HEK293 (cell line): Measurements from ENCODE around the gene POSTN.

Source experiments
- FEZF1 ChIP-seq: fragments of 450-650 bp; formaldehyde crosslinking; IDR thresholded peaks from 2 replicates; pipeline ENCODE4 v1.5.1; 2016; ENCODE audit warnings: missing biosample characterization, missing genetic modification characterization
- TF ChIP-seq, protein P1 (sequence below): fragments of 450-650 bp; formaldehyde crosslinking; IDR thresholded peaks from 2 replicates; pipeline ENCODE4 v1.5.1; 2016; ENCODE audit warnings: missing biosample characterization, missing genetic modification characterization

DNA sequence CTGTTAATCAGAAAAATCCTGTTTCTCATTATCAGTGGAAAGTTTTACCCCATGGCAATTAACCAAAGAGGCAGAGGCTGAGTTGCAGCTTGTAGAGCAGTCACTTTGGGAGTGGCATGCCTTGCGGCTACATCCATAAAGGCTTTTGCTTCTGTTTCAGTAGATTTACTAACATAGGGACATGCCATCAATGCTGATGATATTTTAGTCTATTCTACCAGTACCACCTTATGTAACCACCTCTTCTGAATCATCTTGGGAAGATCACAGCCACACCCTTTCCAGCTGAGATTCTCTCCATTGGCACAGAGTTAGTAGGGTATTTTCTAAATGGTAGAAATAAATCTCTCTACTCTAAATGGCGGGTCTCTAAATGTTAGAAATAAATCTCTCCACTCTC is 37.5 kb downstream of the POSTN start:
- TF ChIP-seq, protein P1, sequence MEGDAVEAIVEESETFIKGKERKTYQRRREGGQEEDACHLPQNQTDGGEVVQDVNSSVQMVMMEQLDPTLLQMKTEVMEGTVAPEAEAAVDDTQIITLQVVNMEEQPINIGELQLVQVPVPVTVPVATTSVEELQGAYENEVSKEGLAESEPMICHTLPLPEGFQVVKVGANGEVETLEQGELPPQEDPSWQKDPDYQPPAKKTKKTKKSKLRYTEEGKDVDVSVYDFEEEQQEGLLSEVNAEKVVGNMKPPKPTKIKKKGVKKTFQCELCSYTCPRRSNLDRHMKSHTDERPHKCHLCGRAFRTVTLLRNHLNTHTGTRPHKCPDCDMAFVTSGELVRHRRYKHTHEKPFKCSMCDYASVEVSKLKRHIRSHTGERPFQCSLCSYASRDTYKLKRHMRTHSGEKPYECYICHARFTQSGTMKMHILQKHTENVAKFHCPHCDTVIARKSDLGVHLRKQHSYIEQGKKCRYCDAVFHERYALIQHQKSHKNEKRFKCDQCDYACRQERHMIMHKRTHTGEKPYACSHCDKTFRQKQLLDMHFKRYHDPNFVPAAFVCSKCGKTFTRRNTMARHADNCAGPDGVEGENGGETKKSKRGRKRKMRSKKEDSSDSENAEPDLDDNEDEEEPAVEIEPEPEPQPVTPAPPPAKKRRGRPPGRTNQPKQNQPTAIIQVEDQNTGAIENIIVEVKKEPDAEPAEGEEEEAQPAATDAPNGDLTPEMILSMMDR: no peak
- TF ChIP-seq FEZF1: no peak
